ENCODE data around the gene ZCCHC17. TPM values are rescaled to one million over a fixed set of nuclear protein-coding genes. Genes with fewer than 3 reads are reported as not detected.

ZCCHC17 gene
- total and polyA plus RNA-seq, 3 donors from 2014 or later, result 61.1 to 105 (median 75.0) TPM

DNA sequence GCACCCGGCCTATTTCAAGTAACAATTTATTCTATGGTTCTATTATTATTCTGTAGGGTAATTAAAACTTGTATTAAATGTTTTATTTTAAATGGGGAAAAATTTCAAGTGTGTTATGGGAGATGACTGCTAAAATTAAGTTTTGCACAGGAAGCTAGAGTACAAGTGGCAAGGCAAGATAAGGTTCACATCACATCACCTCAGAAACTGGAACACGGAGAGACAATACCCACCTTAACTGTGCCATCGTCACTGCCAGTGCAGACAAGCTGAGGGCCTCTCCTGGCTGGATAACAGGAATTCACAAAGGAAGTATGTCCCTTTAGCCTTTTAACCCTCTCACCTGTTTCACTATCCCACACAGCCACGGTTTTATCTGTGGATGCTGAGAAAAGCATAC, 7.8 kb upstream of the ZCCHC17 start:
- Histone ChIP-seq H3K27me3 (no peaks in the 10 kb centered on the region), H3K9me3 (no peaks in the 10 kb centered on the region), H3K36me3 (ENCODE audit: low read depth, missing control alignments) (no peaks in the 10 kb centered on the region), H3K27ac (no peak overlapping the region), H3K4me3 (no peak overlapping the region), H3K4me1 (no peaks in the 10 kb centered on the region)
- DNase-seq, result no peak
- 71 to 74% methylated on average over 4 of the region's 4 CpGs for WGBS, 2 donors
- intact Hi-C loops (cut with DNase I; ENCODE audit: low total_unique reads), result no loop called here
- TF ChIP-seq POLR2A (IDR thresholded peaks at IDR 0.05), result no peak
- TF ChIP-seq, protein P1, sequence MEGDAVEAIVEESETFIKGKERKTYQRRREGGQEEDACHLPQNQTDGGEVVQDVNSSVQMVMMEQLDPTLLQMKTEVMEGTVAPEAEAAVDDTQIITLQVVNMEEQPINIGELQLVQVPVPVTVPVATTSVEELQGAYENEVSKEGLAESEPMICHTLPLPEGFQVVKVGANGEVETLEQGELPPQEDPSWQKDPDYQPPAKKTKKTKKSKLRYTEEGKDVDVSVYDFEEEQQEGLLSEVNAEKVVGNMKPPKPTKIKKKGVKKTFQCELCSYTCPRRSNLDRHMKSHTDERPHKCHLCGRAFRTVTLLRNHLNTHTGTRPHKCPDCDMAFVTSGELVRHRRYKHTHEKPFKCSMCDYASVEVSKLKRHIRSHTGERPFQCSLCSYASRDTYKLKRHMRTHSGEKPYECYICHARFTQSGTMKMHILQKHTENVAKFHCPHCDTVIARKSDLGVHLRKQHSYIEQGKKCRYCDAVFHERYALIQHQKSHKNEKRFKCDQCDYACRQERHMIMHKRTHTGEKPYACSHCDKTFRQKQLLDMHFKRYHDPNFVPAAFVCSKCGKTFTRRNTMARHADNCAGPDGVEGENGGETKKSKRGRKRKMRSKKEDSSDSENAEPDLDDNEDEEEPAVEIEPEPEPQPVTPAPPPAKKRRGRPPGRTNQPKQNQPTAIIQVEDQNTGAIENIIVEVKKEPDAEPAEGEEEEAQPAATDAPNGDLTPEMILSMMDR (IDR thresholded peaks at IDR 0.05), result no peak

DNA sequence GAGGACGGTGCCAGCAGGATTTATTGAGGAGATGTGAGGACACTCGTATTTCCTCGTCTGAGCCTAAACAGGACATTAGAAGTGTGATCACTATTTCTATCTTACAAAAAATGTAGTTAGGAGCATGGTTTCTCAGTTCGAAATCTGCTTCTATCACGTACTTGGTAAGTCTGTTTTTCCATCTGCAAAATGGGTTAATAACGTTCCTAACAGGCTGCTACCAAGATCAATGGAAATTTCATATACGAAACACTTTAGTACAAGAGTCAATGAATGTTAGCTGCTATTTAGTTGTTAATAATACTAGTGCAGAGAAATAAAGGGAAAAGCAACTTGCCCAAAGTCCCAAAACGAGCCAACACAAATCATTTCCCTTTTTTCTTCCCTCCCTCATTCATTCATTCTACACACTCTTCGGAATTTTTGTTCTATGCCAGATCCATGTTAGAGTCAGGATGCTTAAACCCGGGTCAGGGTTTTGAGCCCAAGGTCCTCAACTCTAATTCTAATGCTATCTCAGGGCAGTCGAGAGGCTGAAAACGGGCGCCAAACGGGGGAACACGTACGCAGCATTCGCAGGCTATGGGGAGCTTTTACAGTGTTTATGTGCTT, 852 bp upstream of the ZCCHC17 start:
- Histone ChIP-seq H3K27ac (peak overlapping the region; percentile 75 to 87), H3K27me3 (no peaks in the 10 kb centered on the region), H3K36me3 (ENCODE audit: low read depth, missing control alignments) (no peaks in the 10 kb centered on the region), H3K9me3 (no peaks in the 10 kb centered on the region), H3K4me3 (peak overlapping the region; percentile 86 to 88), H3K4me1 (peaks cover 13% of the 10 kb centered on the region)
- 12% methylated on average over 17 of the region's 17 CpGs for whole genome bisulfite sequencing, 2 donors
- intact Hi-C loops (cut with DNase I; ENCODE audit: low total_unique reads), result no loop called here
- no peak for DNase-seq
- TF ChIP-seq POLR2A (IDR thresholded peaks at IDR 0.05), result no peak
- TF ChIP-seq, protein P1 (IDR thresholded peaks at IDR 0.05), result no peak

DNA sequence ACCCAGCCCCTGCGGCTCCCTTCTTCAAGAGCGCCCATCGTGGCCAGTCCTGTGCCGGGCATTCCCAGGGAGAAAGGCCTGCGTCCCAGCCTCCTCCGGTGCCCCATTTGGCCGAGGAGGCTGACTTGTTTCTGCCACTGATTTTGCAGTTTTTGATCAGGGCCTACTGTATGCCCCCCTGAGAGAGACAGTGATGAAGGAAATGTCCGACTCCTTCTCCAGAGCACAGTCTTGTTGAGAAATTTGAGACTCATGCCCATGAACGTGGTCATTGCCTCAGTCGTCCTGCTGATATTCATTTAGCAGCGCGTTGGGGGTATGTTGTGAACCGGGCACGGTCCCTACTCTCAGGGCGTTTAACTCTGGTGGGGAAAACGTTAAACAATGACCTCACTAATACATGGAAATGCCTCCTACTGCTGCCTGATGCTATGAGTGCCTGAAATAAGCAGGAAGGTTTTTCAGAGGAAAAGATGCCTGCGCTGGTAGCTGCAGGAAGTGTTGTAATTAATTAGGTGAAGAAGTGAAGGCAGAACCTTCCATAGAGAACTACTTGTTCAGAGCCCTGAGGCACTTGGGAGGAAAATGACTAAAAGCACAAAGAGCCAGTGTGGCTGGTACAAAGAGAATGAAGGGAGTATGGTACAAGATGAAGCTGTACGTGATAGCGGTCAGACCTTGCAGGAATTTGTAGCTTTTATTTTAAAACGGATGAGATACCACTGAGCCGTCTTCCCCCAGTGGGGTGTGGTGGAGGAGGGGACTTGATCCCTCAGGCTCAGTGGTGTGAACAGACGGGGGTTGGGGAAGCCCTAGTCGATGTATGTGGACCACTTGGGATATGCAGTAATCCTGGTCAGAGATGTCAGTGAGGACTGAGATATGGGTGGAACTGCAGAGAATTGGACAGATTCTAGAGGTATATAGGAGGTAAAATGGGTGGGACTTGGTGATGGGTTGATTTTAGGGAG, 730 bp downstream of the ZCCHC17 start:
- intact Hi-C loops (cut with DNase I; ENCODE audit: low total_unique reads), result no loop called here
- TF ChIP-seq, protein P1 (IDR thresholded peaks at IDR 0.05), result no peak
- TF ChIP-seq POLR2A (IDR thresholded peaks at IDR 0.05), result no peak
- peak; percentile 21 for DNase-seq

DNA sequence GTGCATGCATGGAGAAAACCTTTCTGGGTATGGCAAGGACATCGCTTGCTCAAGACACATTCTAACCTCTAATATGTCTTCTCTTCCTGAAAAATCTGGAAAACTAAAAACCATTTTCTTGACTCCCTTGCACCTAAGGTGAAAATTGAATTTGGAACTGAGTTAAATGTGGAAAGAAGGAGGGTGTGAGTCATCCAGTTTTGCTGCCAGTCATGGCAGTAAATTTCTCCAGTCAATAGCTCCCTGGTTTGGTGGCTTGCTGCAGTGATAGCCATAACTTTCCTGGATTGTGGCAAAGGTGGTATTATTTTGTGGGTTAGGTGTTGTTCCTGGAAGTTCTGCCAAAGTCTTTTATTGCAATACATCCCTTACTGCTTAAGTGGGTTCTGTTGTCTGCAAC, 2.5 kb downstream of the ZCCHC17 start:
- TF ChIP-seq, protein P1 (IDR thresholded peaks at IDR 0.05), result no peak
- no peak for TF ChIP-seq POLR2A (IDR thresholded peaks at IDR 0.05)
- H3K27me3 ChIP-seq, result no peaks in the 10 kb centered on the region
- DNase-seq, result no peak
- no peak overlapping the region for H3K4me3 ChIP-seq
- peaks cover 13% of the 10 kb centered on the region for H3K4me1 ChIP-seq
- H3K27ac ChIP-seq, result no peak overlapping the region
- no peaks in the 10 kb centered on the region for H3K36me3 ChIP-seq (ENCODE audit: low read depth, missing control alignments)
- no peaks in the 10 kb centered on the region for H3K9me3 ChIP-seq
- intact Hi-C loops (cut with DNase I; ENCODE audit: low total_unique reads), result no loop called here
- 92 to 93% methylated on average over 1 of the region's 1 CpG for WGBS, 2 donors

More for the DNA sequence above, 730 bp downstream of the ZCCHC17 start:
- Histone ChIP-seq H3K27me3 (no peaks in the 10 kb centered on the region), H3K4me1 (peaks cover 13% of the 10 kb centered on the region), H3K36me3 (ENCODE audit: low read depth, missing control alignments) (no peaks in the 10 kb centered on the region), H3K9me3 (no peaks in the 10 kb centered on the region), H3K4me3 (peak overlapping the region; percentile 86 to 88), H3K27ac (peak overlapping the region; percentile 69 to 92)
- 1 to 3% methylated on average over 23 of the region's 23 CpGs for WGBS, 2 donors

Measured in testis (tissue), 3 donors.